SJSA1 (cell line): ENCODE measurements around the gene JDP2. TPM values are rescaled to one million over a fixed set of nuclear protein-coding genes. Genes with fewer than 3 reads are reported as not detected.
A peak's percentile ranks its signal among the peaks of the same experiment; 100 is the strongest.
"Not testable (repeated sequence)": the region's sequence is repeated elsewhere in the genome, so short reads cannot be mapped to it uniquely, and the experiment has no call there.

ENCODE experiments used
- DNase-seq, 2 experiments: peaks; one replicate each; pipeline ENCODE4 v3.0.0-alpha.2; 2015 to 2020; ENCODE audit warnings: low spot score in 2 of 2, low read depth in 1 of 2
- H3K27ac ChIP-seq: fragments of 250-450 bp; sonication (Bioruptor Pico); 2 replicates; pipeline ENCODE4 v1.5.1; 2020; ENCODE audit warnings: mild to moderate bottlenecking, moderate library complexity
- H3K27me3 ChIP-seq: fragments of 250-450 bp; sonication (Bioruptor Pico); replicated peaks from 2 replicates; pipeline ENCODE4 v1.5.1; 2020; ENCODE audit warnings: mild to moderate bottlenecking, moderate library complexity
- H3K36me3 ChIP-seq: fragments of 250-450 bp; sonication (Bioruptor Pico); 2 replicates; pipeline ENCODE4 v1.5.1; 2020; ENCODE audit warnings: mild to moderate bottlenecking
- H3K4me1 ChIP-seq: fragments of 250-450 bp; sonication (Bioruptor Pico); replicated peaks from 2 replicates; pipeline ENCODE4 v1.6.1; 2021; ENCODE audit warnings: mild to moderate bottlenecking
- H3K4me3 ChIP-seq: fragments of 250-450 bp; sonication (Bioruptor Pico); 2 replicates; pipeline ENCODE4 v1.5.1; 2020; ENCODE audit warnings: mild to moderate bottlenecking
- H3K9me3 ChIP-seq: fragments of 250-450 bp; sonication (Bioruptor Pico); replicated peaks from 2 replicates; pipeline ENCODE4 v1.5.1; 2020; ENCODE audit warnings: mild to moderate bottlenecking
- total RNA-seq: library from RNA; depleted of rRNA; stranded (reverse); fragments of >200 nt; shearing (Covaris generic); gene quantifications from 2 replicates; pipeline ENCODE4 v1.2.3, GENCODE V29; 2014

The JDP2 gene
- total RNA-seq, 1 experiment from 2014 or later = 73.9 TPM

GRCh38 chr14:75459099-75459741, 31.4 kb downstream of the JDP2 start:
- no peak overlapping the region for H3K27ac ChIP-seq
- H3K4me3 ChIP-seq = no peak overlapping the region
- H3K9me3 ChIP-seq = no peaks in the 10 kb centered on the region
- DNase-seq = no peak
- no peaks in the 10 kb centered on the region for H3K27me3 ChIP-seq
- peaks cover 16% of the 10 kb centered on the region for H3K4me1 ChIP-seq
- peaks cover 60% of the 10 kb centered on the region for H3K36me3 ChIP-seq

- H3K36me3 ChIP-seq = peaks cover 57% of the 10 kb centered on the region
These were observed 32.0 kb downstream of the JDP2 start for GRCh38 chr14:75459791-75460190.

GRCh38 chr14:75460394-75460793, 32.6 kb downstream of the JDP2 start:
- Histone ChIP-seq H3K4me3 (no peak overlapping the region), H3K27me3 (no peaks in the 10 kb centered on the region), H3K27ac (no peak overlapping the region), H3K4me1 (peaks cover 7% of the 10 kb centered on the region), H3K9me3 (no peaks in the 10 kb centered on the region), H3K36me3 (peaks cover 59% of the 10 kb centered on the region)
- DNase-seq = no peak

More at GRCh38 chr14:75459791-75460190, 32.0 kb downstream of the JDP2 start:
- Histone ChIP-seq H3K27me3 (no peaks in the 10 kb centered on the region), H3K27ac (no peak overlapping the region), H3K9me3 (no peaks in the 10 kb centered on the region), H3K4me1 (peaks cover 11% of the 10 kb centered on the region), H3K4me3 (no peak overlapping the region)
- DNase-seq = no peak

DNA sequence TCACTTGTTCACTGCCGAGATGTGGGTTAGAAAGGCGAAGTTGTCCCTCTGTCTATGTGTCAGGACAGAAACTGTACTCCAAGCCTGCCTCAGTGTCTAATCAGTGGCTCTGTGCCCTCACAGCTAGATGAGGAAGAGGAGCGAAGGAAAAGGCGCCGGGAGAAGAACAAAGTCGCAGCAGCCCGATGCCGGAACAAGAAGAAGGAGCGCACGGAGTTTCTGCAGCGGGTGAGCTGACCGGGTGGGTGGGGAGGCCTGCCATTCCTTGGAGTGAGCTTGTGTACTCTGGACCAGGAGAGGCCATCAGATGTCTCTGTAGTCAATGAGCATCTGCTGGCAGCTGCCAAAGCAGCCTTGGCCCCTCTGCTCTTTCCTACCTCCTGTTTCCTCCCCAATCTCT, 33.5 kb downstream of the JDP2 start:
- Histone ChIP-seq H3K36me3 (peaks cover 51% of the 10 kb centered on the region), H3K27me3 (no peaks in the 10 kb centered on the region), H3K4me1 (peaks cover 11% of the 10 kb centered on the region), H3K27ac (no peak overlapping the region), H3K4me3 (no peak overlapping the region), H3K9me3 (no peaks in the 10 kb centered on the region)
- DNase-seq = no peak

- DNase-seq = no peak
- Histone ChIP-seq H3K4me1 (peaks cover 13% of the 10 kb centered on the region), H3K9me3 (no peaks in the 10 kb centered on the region), H3K27me3 (no peaks in the 10 kb centered on the region), H3K36me3 (peaks cover 51% of the 10 kb centered on the region), H3K4me3 (no peak overlapping the region), H3K27ac (no peak overlapping the region)
These were observed 34.0 kb downstream of the JDP2 start for GRCh38 chr14:75461755-75462349.

DNA sequence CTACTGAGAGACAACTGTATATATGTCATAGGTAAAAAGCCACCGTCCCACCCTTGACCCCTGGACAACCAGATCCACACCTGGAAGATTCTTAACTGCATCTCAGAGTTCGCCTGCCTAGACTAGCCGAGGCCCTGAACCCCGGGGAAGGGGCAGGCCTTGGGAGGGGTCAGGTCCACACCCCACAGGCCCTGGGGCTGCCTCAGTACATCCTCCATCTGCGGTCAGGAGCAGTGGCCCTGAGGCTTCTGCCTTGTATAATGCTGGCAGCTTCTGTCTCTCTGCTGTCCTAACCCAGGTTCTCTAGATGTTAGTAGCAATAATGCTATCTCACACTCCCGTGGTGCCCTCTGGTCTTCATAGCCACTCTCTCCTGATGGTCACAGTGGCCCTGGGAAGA, 36.8 kb downstream of the JDP2 start:
- peaks cover 13% of the 10 kb centered on the region for H3K4me1 ChIP-seq
- no peak overlapping the region for H3K4me3 ChIP-seq
- peaks cover 52% of the 10 kb centered on the region for H3K36me3 ChIP-seq
- no peaks in the 10 kb centered on the region for H3K27me3 ChIP-seq
- no peaks in the 10 kb centered on the region for H3K9me3 ChIP-seq
- DNase-seq = no peak
- no peak overlapping the region for H3K27ac ChIP-seq

DNA sequence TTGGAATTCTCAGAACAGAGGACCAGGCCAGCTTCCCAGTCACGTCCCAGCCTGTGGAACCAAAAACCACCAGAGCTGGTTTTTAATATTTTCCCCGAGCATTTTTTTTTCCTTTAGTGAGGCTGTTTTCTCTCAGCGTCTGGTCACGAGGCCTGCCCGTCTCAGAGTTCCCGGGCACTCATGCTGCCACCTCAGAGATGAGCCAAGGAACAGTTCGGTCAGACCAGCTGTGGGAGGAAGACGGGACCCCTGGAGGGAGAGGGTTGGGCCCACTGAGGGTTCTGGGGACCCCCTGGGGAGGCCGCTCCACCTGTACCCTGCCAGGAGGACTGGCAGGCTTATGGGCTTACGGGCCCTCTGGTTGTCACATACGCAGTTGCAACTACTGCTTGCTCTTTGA, 39.9 kb downstream of the JDP2 start:
- Histone ChIP-seq H3K36me3 (peaks cover 55% of the 10 kb centered on the region), H3K9me3 (no peaks in the 10 kb centered on the region), H3K4me3 (no peak overlapping the region), H3K27me3 (no peaks in the 10 kb centered on the region), H3K27ac (no peak overlapping the region), H3K4me1 (peaks cover 13% of the 10 kb centered on the region)
- DNase-seq = no peak

- Histone ChIP-seq H3K36me3 (peaks cover 53% of the 10 kb centered on the region), H3K27me3 (no peaks in the 10 kb centered on the region), H3K4me1 (peaks cover 13% of the 10 kb centered on the region), H3K27ac (no peak overlapping the region), H3K4me3 (no peak overlapping the region), H3K9me3 (no peaks in the 10 kb centered on the region)
- DNase-seq = no peak
These were observed 41.3 kb downstream of the JDP2 start for GRCh38 chr14:75469164-75469563.

DNA sequence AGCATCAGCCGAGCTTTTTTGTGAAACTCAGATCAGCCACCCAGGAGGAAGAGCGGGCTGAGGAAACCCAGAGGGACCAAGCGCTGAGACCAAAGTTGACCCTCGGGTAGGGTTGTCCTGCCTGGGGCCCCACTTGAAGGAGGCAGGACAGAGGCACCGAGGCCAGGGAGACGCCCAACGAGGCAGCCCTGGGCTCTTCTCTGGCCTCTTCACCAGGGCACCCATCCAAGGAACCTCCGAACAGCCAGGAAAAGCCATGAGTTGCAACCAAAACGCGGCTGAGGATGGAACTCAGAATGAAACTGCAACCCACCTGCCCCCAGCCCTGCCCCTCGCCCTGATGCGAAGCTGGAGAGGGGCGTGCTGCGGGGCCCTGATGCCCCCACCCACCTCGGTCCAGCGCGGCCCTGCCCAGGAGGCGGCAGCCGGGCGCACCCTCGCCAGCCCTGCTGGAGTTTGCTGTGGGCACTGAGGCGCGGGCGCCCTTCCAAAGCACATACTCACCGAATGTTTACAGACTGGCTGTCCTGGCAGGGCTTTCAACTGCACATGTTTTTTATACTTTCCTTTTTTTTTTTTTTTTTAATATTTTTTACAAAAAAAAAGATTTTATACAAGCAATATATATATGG, 41.9 kb downstream of the JDP2 start:
- DNase-seq = no peak
- Histone ChIP-seq H3K27ac (no peak overlapping the region), H3K27me3 (no peaks in the 10 kb centered on the region), H3K4me1 (peaks cover 13% of the 10 kb centered on the region), H3K9me3 (no peaks in the 10 kb centered on the region), H3K36me3 (peaks cover 51% of the 10 kb centered on the region), H3K4me3 (no peak overlapping the region)

DNA sequence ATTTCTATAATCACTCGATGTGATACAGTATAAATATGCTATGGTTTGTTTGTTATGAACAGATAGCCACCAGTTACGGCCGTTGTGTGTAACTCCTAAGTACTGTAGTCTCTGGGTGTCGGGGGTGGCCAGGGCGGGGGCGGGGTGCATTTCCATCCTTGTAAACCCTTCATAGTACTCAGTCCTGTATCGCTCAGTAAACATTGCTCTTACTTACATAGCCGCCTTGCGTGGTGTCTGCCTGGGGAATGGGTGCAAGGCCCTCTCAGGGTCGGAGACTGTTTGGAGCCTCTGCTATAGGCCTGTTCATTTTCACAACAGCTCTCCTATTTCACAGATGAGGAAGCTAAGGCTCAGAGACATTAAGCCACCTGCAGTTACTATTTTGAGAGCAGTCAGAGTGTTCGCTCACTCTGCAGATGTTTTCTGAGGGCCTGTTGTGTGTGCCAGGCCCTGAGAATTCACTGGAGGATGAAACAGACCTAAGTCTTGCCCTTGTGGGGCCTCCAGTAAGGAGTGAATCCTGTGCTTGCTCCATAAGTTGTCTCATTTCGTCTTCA, 42.5 kb downstream of the JDP2 start:
- Histone ChIP-seq H3K9me3 (no peaks in the 10 kb centered on the region), H3K4me3 (no peak overlapping the region), H3K27me3 (no peaks in the 10 kb centered on the region), H3K27ac (no peak overlapping the region), H3K4me1 (peaks cover 11% of the 10 kb centered on the region), H3K36me3 (peaks cover 48% of the 10 kb centered on the region)
- DNase-seq = no peak

DNA sequence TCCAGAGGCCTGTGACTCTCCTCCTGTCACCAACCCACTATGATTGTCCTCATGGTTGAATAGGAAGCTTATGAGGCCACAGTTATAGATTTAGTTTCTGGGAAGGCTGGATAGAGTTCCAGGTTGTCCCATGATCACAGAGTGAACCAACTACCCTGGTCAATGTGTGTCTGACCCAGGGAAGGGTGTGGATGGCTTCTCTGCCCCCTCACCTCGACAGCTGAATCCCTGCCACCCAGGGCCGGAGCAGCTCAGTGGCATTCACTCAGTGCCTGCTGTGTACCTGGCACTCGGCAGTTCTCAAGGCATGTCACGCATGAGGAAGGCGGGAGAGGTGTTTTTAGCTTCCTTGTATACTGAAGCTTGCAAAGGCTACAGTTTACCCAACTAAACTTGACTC, 43.2 kb downstream of the JDP2 start:
- Histone ChIP-seq H3K27ac (no peak overlapping the region), H3K4me3 (no peak overlapping the region), H3K27me3 (no peaks in the 10 kb centered on the region), H3K9me3 (no peaks in the 10 kb centered on the region), H3K36me3 (peaks cover 48% of the 10 kb centered on the region), H3K4me1 (peaks cover 5% of the 10 kb centered on the region; the same call in 1 of the 2 replicates)
- DNase-seq = no peak

DNA sequence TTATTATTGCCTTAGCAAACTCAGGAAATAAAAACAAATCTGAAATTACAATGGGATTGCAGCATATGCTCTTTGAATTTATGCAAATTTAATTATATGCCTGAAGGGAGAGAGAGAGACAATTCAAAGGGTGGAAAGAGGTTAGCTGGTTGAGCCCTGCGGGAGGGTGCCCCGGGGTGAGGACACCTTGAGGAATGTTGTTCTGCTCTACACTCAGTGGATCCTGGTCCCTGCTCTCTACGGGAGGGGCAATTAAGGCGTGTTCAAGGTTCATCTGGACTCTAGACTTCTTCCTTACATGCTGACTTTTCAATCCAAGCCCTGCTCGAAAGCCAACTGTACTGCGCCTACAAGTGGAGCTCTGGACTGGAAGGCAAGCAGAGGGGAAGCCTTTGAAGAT, 46.3 kb downstream of the JDP2 start:
- H3K27me3 ChIP-seq, H3K4me3 ChIP-seq, H3K4me1 ChIP-seq, H3K9me3 ChIP-seq, H3K27ac ChIP-seq, DNase-seq: not testable (repeated sequence)
- H3K36me3 ChIP-seq = peaks cover 40% of the 10 kb centered on the region

DNA sequence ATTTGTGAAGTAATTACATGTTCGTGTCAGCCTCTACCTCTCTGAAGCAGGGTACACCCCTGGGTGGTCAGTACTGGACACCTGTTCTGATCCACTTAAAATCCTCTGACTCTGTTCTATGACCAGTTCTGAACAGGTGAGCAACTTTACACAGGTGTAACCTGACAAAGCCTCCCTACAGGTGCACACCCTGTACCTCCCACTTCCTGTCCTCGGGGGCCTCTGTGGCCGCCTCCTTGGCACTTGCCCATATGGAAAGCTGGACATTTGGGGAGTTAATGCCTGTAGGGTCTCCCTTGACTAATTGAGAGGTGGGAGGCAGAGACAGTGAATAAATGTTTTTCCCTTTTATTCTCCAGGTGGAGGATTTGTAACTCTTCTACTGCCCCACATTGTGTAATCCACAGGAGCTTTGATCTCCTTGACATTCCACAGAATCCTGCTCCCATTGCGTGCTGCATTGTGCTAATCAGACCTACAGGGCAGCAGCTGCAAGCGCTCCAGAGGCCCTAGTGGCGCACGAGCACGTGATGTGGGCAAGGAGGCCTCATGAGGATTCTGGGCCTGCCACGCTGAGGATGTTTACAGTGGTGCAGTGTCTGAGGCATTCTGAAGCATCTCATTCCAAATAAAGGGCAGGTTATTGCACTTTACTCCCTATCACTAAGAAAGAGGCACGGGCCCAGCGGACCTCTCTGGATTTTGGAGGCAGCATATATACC, 48.6 kb downstream of the JDP2 start:
- Histone ChIP-seq H3K4me1 (peaks cover 9% of the 10 kb centered on the region; the same call in 1 of the 2 replicates), H3K36me3 (peaks cover 22% of the 10 kb centered on the region), H3K27ac (no peak overlapping the region), H3K27me3 (no peaks in the 10 kb centered on the region), H3K4me3 (no peak overlapping the region), H3K9me3 (no peaks in the 10 kb centered on the region; the same call in 1 of the 2 replicates)
- peak; percentile 52 to 75 for DNase-seq
